ENCODE data around the gene HGFAC. TPM values are rescaled to one million over a fixed set of nuclear protein-coding genes. Genes with fewer than 3 reads are reported as not detected.

HGFAC gene
- total RNA-seq, 2 donors from 2014 or later = not detected

DNA sequence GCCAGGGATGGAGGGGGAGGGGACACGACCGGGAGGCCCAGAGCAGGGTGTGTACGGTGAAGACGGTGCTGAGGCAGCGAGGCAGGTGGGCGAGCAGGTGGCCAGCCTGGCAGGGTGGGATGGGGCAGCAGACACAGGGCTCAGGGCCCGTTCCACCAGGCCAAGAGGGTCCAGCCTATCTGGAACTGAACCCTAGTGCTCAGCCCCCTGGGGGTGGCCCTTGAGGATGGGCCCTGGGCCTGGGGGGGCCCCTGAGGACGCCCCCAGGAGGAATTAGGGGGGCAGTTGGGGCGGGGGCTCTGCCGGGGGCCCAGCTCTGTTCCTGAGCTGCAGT is 3.0 kb upstream of the HGFAC start:
- no peak for DNase-seq (ENCODE audit: low spot score)
- Histone ChIP-seq H3K27ac (no peak overlapping the region), H3K27me3 (no peaks in the 10 kb centered on the region), H3K4me3 (no peak overlapping the region), H3K9me3 (no peaks in the 10 kb centered on the region), H3K4me1 (peaks cover 0 to 8% of the 10 kb centered on the region in 2 donors), H3K36me3 (no peaks in the 10 kb centered on the region)
- TF ChIP-seq, protein P1, sequence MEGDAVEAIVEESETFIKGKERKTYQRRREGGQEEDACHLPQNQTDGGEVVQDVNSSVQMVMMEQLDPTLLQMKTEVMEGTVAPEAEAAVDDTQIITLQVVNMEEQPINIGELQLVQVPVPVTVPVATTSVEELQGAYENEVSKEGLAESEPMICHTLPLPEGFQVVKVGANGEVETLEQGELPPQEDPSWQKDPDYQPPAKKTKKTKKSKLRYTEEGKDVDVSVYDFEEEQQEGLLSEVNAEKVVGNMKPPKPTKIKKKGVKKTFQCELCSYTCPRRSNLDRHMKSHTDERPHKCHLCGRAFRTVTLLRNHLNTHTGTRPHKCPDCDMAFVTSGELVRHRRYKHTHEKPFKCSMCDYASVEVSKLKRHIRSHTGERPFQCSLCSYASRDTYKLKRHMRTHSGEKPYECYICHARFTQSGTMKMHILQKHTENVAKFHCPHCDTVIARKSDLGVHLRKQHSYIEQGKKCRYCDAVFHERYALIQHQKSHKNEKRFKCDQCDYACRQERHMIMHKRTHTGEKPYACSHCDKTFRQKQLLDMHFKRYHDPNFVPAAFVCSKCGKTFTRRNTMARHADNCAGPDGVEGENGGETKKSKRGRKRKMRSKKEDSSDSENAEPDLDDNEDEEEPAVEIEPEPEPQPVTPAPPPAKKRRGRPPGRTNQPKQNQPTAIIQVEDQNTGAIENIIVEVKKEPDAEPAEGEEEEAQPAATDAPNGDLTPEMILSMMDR (IDR thresholded peaks at IDR 0.05) = no peak

DNA sequence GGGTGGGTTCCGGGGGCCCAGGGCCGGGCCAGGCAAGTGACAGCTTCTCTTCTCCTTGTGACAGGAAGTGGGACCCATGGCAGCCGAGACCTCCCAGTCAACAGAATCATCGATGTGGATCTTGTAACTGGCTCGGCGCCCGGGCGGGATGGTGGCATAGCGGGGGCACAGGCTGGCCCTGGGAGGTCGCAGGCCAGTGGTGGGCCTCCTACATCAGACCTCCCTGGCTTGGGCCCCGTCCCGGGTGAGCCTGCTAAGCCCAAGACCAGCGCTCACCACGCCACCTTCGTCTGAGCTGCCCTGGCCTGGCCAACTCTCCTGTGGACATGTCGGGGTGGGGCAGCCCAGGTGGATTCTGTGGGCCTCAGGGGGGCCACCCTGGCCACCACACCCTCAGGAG is 2.4 kb upstream of the HGFAC start:
- DNase-seq (ENCODE audit: low spot score) = no peak
- Histone ChIP-seq H3K4me1 (peaks cover 0 to 8% of the 10 kb centered on the region in 2 donors), H3K9me3 (no peaks in the 10 kb centered on the region), H3K27me3 (no peaks in the 10 kb centered on the region), H3K36me3 (no peaks in the 10 kb centered on the region), H3K27ac (no peak overlapping the region), H3K4me3 (no peak overlapping the region)
- TF ChIP-seq, protein P1 (IDR thresholded peaks at IDR 0.05) = no peak

DNA sequence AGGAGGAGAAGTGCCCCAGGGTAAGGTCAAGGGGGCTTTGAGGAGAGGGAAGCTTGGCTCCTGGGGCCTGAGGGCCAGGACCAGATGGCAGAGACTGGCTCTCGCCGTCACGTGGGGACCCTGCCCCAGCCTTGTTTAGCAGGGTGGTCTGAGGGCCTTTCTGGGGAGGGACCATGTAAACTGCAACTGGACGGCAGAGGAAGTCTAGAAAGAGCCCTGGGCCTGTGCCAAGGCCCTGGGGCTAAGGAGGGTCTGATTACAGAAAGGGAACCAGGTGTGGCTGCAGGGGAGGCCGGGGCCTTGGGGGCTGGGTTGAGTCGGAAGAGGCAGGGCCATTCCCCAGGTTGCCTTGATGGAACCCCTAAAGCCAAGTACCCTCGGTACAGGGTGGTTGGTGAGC is 1.8 kb upstream of the HGFAC start:
- no peak for DNase-seq (ENCODE audit: low spot score)
- TF ChIP-seq, protein P1 (IDR thresholded peaks at IDR 0.05) = no peak

DNA sequence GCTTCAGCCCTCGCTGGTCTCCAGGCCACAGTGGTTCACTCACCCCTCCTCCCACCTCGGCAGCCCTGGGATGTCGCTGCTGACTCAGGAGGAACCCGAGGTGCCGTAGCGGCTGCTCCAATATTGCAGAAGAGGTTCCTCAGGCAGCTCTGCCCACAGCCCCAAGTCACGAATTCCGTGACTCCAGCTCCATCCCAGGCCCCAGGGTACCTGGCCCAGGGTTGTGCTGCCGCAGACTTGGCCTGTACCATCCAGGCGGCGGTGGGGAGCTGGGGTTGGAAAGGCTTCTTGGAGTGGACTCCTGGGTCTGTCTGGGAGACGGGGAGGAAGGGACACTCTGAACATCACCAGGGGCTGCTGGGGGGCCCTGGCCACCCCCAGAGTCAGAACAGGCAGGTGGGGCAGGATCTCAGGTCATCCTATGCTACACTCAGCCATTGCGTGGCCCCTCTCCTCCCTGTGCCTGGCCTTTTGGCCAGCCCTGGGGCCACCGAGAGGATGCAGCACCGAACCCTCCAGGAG is 728 bp upstream of the HGFAC start:
- no peaks in the 10 kb centered on the region for H3K9me3 ChIP-seq
- H3K4me1 ChIP-seq = peaks cover 0 to 8% of the 10 kb centered on the region in 2 donors
- no peak for DNase-seq (ENCODE audit: low spot score)
- H3K27ac ChIP-seq = no peak overlapping the region
- no peaks in the 10 kb centered on the region for H3K36me3 ChIP-seq
- H3K27me3 ChIP-seq = no peaks in the 10 kb centered on the region
- H3K4me3 ChIP-seq = no peak overlapping the region
- TF ChIP-seq, protein P1 (IDR thresholded peaks at IDR 0.05) = no peak

More for the DNA sequence above, 1.8 kb upstream of the HGFAC start:
- Histone ChIP-seq H3K27me3 (no peaks in the 10 kb centered on the region), H3K4me1 (peaks cover 0 to 8% of the 10 kb centered on the region in 2 donors), H3K4me3 (no peak overlapping the region), H3K36me3 (no peaks in the 10 kb centered on the region), H3K27ac (no peak overlapping the region), H3K9me3 (no peaks in the 10 kb centered on the region)

DNA sequence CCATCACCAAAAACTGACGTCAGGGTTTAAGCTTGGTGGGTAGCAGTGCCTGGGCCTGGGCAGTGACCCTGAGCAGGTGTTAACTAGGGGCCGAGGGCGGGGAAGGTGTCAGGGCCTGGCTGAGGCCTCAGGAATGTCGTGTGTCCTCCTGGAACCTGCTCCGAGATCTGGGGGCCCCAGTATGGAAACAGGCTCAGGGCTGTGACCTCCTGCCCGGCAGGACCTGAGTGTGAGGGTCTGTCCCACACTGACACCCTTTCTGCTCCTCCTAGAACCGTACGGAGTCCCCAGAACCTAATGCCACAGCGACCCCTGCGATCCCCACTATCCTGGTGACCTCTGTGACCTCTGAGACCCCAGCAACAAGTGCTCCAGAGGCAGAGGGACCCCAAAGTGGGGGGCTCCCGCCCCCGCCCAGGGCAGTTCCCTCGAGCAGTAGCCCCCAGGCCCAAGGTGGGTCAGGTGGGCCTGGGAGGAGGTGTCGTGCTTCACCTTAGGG is 741 bp downstream of the HGFAC start:
- DNase-seq (ENCODE audit: low spot score) = no peak
- no peaks in the 10 kb centered on the region for H3K9me3 ChIP-seq
- TF ChIP-seq, protein P1 (IDR thresholded peaks at IDR 0.05) = no peak
- H3K27ac ChIP-seq = no peak overlapping the region
- peaks cover 0 to 8% of the 10 kb centered on the region in 2 donors for H3K4me1 ChIP-seq
- no peak overlapping the region for H3K4me3 ChIP-seq
- H3K27me3 ChIP-seq = no peaks in the 10 kb centered on the region
- H3K36me3 ChIP-seq = no peaks in the 10 kb centered on the region
